PC-9 (cell line): Measurements from ENCODE around the gene OR52E6.
A peak's percentile ranks its signal among the peaks of the same experiment; 100 is the strongest.

Experiments
- EZH2 ChIP-seq: fragments of 200-600 bp; sonication (generic); IDR thresholded peaks from 2 replicates; pipeline ENCODE4 v1.8.0; 2017; ENCODE audit warnings: antibody characterized with exemption, low read depth
- TF ChIP-seq, protein P1 (sequence below): fragments of 200-600 bp; sonication (generic); conservative IDR thresholded peaks from 2 replicates; pipeline ENCODE4 v1.6.1; 2017; ENCODE audit warnings: mixed run types, antibody characterized with exemption, mild to moderate bottlenecking, moderate library complexity

DNA sequence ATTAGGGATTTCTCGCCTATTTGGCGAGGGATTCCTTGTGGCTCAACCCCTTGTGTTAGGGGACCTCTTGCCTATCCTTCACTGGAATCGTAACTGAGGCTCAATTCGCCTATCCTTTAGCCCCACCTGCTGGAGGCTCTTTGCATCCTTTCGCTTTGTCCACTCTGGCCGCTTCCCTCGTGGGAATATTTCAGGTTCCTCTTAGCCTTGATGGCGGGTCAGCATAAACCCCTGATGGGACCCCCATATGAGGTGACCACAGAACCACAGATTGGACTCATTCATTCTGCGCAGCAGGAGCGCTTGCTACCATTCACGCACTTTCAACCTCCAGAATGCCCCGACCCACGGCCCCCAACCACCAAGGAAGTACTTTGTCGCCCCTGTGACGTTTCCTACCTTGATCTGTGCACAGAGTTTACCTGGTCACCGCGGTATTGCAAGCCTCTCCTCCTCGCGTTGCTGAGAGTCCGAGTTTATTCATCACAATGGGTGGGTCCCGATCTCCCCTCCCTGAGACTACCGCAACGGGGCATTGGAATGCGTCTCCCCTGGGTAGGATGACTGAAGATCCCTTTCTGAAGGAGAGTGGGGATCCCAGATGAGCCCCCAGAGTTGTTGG, 33.1 kb downstream of the OR52E6 start, which contains the start of gene OR52N2:
- TF ChIP-seq, protein P1, sequence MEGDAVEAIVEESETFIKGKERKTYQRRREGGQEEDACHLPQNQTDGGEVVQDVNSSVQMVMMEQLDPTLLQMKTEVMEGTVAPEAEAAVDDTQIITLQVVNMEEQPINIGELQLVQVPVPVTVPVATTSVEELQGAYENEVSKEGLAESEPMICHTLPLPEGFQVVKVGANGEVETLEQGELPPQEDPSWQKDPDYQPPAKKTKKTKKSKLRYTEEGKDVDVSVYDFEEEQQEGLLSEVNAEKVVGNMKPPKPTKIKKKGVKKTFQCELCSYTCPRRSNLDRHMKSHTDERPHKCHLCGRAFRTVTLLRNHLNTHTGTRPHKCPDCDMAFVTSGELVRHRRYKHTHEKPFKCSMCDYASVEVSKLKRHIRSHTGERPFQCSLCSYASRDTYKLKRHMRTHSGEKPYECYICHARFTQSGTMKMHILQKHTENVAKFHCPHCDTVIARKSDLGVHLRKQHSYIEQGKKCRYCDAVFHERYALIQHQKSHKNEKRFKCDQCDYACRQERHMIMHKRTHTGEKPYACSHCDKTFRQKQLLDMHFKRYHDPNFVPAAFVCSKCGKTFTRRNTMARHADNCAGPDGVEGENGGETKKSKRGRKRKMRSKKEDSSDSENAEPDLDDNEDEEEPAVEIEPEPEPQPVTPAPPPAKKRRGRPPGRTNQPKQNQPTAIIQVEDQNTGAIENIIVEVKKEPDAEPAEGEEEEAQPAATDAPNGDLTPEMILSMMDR, result peak; percentile 78
- TF ChIP-seq EZH2, result no peak
